Measurements from ENCODE around the gene C16orf74. TPM values are rescaled to one million over a fixed set of nuclear protein-coding genes. Genes with fewer than 3 reads are reported as not detected.

Gene C16orf74
- total RNA-seq, 1 donor from 2014 or later = 1.6 TPM

- no peaks in the 10 kb centered on the region for H3K9me3 Mint-ChIP-seq (ENCODE audit: low read depth)
- H3K4me3 Mint-ChIP-seq (ENCODE audit: unreplicated experiment) = no peak overlapping the region
- no peaks in the 10 kb centered on the region for H3K4me1 Mint-ChIP-seq (ENCODE audit: low read depth)
- peaks cover 12% of the 10 kb centered on the region for H3K27me3 Mint-ChIP-seq (ENCODE audit: low read depth)
- H3K27ac Mint-ChIP-seq (ENCODE audit: unreplicated experiment) = no peak overlapping the region
- no peak for TF ChIP-seq CTCF (IDR thresholded peaks at IDR 0.05)
- no peaks in the 10 kb centered on the region for H3K36me3 Mint-ChIP-seq (ENCODE audit: low read depth)
- no peak for DNase-seq (ENCODE audit: low spot score)
Measured at GRCh38 chr16:85689950-85690320, 61.0 kb downstream of the C16orf74 start.

GRCh38 chr16:85689285-85689949 is 61.5 kb downstream of the C16orf74 start:
- H3K9me3 Mint-ChIP-seq (ENCODE audit: low read depth) = no peaks in the 10 kb centered on the region
- H3K4me1 Mint-ChIP-seq (ENCODE audit: low read depth) = no peaks in the 10 kb centered on the region
- peaks cover 10% of the 10 kb centered on the region for H3K27me3 Mint-ChIP-seq (ENCODE audit: low read depth)
- H3K4me3 Mint-ChIP-seq (ENCODE audit: unreplicated experiment) = peak overlapping the region; percentile 58
- no peaks in the 10 kb centered on the region for H3K36me3 Mint-ChIP-seq (ENCODE audit: low read depth)
- no peak overlapping the region for H3K27ac Mint-ChIP-seq (ENCODE audit: unreplicated experiment)
- TF ChIP-seq CTCF (IDR thresholded peaks at IDR 0.05) = no peak
- no peak for DNase-seq (ENCODE audit: low spot score)

- H3K4me1 Mint-ChIP-seq (ENCODE audit: low read depth) = no peaks in the 10 kb centered on the region
- H3K27ac Mint-ChIP-seq (ENCODE audit: unreplicated experiment) = no peak within 1 kb of the TSS
- H3K9me3 Mint-ChIP-seq (ENCODE audit: low read depth) = no peaks in the 10 kb centered on the region
- DNase-seq (ENCODE audit: low spot score) = no peak
- H3K27me3 Mint-ChIP-seq (ENCODE audit: low read depth) = peaks cover 10% of the 10 kb centered on the region
- H3K36me3 Mint-ChIP-seq (ENCODE audit: low read depth) = no peaks in the 10 kb centered on the region
- TF ChIP-seq CTCF (IDR thresholded peaks at IDR 0.05) = no peak
- H3K4me3 Mint-ChIP-seq (ENCODE audit: unreplicated experiment) = peak within 1 kb of the TSS; percentile 65
Measured at GRCh38 chr16:85688586-85689284, 62.2 kb downstream of the C16orf74 start, which contains the start of gene GINS2. TSS of gene GINS2 (minus strand) at chr16:85688954. CDS start at chr16:85688898, 56 bp downstream.

- Mint-ChIP-seq H3K4me1 (ENCODE audit: low read depth) (no peaks in the 10 kb centered on the region), H3K36me3 (ENCODE audit: low read depth) (peaks cover under 1% of the 10 kb centered on the region), H3K4me3 (ENCODE audit: unreplicated experiment) (peak overlapping the region; percentile 65), H3K27me3 (ENCODE audit: low read depth) (peaks cover 7% of the 10 kb centered on the region), H3K9me3 (ENCODE audit: low read depth) (no peaks in the 10 kb centered on the region), H3K27ac (ENCODE audit: unreplicated experiment) (no peak overlapping the region)
- TF ChIP-seq CTCF (IDR thresholded peaks at IDR 0.05) = no peak
- DNase-seq (ENCODE audit: low spot score) = no peak
Measured at GRCh38 chr16:85687651-85688471, 63.0 kb downstream of the C16orf74 start.

Data from chondrocyte (in vitro differentiated cells).